GM19463 (cell line): ENCODE results near the gene GTF3C1.
"Not testable (repeated sequence)": the region's sequence is repeated elsewhere in the genome, so short reads cannot be mapped to it uniquely, and the experiment has no call there.

Source experiments
- ATAC-seq: cut with Tn5 transposase; IDR thresholded peaks from one replicate; pipeline ENCODE4 v1.9.1; 2021; ENCODE audit warnings: mild to moderate bottlenecking, moderate library complexity; ENCODE audit not compliant: unreplicated experiment

Gene GTF3C1

DNA sequence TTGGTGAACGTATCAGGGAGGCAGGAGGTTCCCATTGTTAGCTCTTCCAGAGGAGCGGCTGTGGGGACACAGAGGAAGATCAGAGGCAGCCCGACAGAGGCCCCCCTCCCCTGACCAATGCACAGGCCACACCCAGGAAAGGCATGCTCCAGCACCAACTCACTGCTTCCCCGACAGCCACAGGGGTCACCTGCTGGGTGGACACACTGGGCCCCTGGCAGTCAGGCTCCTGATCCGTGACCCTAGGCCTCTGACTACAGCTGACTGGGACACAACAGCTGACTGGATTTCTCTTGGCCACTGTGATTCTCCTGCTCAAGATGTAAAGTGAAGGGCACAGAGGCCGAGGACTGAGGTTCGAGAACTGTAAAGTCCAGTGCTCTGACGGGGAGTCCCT lies 84.2 kb downstream of the GTF3C1 start:
- ATAC-seq, result no peak

DNA sequence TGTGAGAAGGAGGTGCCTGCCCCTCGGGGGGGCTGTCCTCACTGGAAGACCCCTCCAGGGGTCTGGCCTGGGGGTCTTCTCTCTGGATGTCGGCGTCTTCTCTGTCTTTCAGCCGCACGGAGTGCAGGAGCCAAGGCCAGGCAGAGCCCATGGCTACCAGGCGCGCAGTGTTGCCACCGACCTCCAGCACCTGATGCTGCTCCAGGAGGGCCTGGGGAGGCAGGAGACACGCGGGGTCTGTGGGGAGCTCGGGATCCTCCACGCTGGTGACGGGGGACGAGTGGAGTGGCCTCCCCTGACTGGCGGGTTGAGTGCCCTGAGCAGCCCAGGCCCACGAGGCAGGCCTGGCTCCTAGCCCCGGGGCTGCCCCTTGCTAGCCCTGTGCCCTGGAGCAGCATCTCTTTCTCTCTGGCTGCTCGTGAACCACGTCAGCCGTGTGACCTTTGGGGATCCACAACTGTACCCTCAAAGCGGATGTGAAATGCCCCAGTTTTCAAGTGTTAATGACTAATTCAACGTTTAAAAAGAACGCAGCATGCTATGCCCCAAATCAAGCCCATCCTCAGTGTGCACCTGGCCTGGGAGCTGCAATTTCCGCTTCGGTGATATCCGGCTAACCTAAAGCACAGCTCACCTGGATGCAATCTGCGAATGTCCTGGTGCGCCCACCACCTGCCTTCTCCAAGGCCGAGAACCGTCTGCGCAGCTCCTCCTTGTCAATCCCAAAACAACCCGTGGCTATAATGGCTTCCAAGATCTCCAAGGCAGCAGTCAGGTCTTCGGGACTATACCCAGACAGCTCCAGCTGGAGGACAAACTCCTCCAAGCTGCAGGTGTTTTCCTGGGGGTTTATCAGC lies 84.9 kb downstream of the GTF3C1 start:
- no peak for ATAC-seq

DNA sequence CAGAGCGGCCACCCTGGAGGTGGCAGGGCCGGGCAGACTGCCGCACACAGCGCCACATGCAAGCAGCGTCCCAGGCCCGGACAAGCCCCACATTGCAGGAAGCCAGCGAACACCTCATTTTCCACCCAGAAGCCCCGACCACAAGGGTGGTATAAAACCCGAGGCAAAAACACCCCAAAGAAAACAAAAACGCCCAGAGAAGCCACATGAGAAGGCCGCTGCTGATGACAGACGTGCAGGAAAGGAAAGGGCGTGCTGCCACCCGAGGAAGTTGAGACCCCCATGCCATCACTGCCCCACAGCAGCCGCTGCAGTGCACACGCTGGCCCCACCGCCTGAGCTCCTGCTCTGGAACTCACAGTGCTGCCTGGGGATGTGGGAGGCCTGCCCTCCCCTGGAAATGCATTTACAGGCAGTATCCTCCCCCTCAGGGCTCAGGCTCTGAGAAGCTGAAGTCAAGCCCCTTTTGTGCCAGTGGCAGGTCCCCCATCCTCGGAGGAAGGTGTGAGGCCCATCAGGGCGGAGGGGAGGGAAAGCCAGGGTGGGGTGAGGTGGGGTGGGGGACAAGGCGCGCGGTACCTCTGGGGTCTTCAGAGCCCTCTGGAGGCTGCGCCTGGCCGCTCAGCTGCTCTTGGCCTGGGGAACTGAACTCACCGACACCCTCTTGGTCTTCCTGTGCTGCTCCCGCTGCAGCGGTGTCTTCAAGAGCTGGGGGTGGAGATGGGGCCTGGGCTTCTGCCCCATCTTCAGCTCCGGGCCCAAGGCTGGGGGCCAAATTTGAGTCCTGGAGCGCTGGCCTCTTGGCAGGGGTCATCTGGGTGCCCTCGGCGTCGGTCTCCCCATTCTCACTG lies 85.7 kb downstream of the GTF3C1 start:
- no peak for ATAC-seq

DNA sequence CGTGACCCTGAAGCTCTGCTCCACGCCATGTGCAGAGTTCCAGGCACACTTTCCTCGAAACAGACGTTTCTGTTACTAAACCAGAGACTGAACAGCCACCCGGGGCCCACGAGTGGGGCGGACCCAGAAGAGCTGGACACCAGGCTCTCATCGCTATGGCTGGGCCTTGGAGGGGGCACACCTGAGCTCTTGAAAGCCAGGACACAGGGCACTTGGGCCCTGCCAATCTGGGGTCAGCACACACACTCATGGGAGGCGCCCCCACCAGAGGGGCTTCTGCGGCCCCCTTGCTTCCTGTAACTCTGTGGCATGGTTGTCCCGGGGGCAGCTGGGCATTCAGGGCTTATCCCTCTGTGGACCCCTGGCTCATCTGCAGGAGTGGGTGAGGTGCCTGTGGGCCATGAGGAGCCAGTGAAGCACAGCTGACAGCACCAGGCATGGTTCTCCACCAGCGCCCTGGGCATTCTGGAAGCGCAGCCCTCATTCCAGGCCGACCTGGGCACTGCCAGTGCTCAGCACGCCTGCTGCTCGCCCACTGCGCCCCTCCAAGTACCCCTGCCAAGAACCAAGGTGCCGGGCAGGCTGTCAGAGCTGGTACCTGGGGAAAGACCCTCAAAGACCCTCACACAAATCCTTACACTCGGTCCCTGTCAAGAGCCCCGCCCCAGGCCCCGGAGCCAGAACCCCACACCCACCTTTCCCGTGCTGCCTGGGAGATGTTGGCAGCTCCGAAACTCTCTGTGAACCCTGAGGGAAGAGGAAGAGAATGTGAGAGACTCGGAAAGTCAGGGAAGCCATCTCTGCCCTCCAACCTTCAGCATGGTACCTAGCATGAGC lies 86.6 kb downstream of the GTF3C1 start:
- no peak for ATAC-seq

DNA sequence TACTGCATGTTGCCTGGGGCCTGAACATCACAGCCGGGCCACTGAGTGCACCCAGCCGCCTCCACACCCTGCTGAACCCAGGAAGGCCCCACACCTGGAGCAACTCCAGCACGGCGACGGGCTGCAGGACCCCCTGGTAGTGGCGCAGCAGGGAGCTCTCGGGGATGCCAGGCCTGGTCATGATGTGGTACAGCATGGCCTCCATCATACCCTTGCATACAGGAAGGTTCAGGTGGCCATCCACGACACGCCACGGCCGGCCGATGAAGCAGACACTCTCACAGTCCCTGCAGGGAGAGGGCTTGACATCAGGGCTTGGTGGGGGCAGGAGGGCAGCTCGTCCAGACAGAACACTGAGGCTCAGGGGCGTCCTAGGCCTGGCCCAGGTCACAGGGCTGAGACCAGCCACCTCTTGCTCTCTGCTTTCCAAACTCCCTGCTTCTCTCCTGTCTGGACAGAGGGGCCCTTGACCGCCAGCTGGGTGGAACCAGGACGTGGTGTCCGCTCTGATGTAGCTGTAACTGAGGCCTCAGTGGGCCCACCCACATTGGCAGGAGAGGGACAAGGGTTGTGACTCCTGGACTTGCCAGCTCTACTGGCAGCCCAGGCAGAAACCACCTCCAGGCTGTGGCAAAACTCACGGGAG lies 87.4 kb downstream of the GTF3C1 start:
- ATAC-seq, result no peak

DNA sequence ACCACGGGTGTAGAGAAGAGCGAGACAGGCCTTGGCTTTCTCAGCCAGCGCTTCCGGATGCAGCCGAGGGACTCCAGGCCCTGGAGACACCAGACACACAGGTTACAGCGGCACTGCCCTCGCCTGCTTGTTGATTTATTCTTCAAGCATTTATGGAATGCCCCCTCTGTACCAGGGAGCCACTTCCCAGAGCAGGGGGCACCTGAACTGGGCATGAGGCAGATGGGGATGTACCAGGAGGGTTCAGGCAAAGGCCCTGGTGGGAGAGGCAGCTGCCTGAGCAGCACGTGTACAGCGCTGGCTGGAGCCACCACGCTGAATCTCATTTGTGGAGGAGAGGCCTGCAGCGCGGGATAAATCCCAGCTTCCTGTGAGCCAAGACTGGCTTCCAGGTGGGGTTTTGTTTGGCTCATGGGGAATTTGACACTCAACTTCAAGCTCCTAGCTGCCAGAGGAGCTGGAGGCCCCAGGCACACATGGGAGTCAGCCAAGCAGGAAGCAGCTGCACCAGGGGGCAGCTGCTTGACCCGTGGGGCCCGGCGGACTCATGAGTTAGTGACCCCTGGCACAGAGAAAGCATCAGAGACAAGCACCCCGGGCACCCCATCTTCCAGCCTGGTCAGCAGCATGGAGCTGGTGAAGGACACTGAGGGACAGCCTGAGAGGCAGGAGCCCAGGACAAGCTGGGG lies 88.1 kb downstream of the GTF3C1 start:
- ATAC-seq, result no peak

DNA sequence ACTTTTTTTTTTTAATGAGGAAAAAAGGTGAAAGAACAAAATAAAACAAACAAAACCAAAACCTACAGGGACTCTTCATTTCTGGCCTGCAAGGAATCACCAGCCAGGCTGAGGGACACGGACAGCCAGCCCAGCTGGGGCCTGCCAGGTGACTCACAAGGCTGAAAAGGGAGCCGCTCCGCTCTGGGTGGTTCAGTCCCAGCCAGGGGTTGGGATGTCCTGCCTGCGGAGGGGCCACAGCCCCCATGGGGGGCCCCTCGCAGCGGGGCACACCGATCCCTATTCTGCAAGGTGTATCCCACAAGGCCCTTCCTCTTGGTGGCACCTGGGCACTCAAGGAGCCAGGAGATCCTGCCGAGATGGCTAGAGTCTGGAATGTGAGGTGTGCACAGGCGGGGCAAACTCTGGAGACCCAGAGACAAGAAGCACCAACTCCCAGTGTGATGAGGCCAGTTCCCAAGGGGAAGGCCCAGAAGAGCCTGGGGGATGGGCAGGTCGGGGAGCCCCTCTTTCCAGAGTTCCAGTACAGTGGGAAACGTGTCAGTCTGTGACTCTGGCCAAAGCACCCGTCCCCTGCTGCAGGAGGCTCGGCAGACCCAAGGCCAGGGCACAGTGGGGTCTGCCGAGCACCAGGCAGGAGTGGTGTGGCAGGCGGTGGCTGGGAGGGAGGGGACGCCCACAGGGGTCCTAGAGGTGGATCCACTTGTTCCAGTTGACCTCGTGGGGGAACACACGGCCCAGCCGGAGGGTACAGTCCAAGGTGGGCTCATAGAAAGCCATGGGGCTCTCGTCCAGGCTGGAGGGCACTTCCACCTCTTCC lies 88.8 kb downstream of the GTF3C1 start:
- no peak for ATAC-seq

- ATAC-seq, result no peak
Measured at GRCh38 chr16:27460213-27460612, 89.5 kb downstream of the GTF3C1 start.

GRCh38 chr16:27458987-27459688 lies 90.6 kb downstream of the GTF3C1 start:
- no peak for ATAC-seq

GRCh38 chr16:27458258-27458657 lies 91.5 kb downstream of the GTF3C1 start:
- no peak for ATAC-seq

DNA sequence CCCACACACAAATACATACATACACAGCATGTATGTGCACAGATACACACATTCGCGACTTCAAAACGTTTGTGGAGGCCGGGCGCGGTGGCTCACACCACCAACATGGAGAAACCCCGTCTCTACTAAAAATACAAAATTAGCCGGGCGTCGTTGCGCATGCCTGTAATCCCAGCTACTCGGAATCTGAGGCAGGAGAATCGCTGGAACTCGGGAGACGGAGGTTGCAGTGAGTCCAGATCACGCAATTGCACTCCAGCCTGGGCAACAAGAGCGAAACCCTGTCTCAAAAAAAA lies 92.2 kb downstream of the GTF3C1 start:
- ATAC-seq, result not testable (repeated sequence)

DNA sequence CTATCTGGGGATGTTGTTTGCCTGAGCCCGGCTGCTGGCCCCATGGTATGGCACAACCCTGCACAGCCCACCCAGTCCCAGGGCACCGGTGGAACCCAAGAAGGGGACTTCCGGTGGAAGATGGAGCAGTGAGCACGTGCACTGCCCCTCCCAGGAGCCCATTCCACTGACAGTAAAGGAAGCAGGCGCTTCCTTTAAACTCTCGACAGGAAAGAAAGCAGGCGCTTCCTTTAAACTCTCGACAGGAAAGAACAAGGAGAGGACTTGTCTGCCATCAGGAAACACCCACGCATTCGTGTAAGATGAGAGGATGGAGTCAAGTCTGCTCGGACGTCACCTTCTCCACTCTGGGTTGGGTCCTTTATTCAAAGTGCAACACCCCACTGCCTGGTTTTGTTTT lies 94.0 kb downstream of the GTF3C1 start:
- no peak for ATAC-seq

GRCh38 chr16:27453494-27453825 lies 96.3 kb downstream of the GTF3C1 start:
- no peak for ATAC-seq

DNA sequence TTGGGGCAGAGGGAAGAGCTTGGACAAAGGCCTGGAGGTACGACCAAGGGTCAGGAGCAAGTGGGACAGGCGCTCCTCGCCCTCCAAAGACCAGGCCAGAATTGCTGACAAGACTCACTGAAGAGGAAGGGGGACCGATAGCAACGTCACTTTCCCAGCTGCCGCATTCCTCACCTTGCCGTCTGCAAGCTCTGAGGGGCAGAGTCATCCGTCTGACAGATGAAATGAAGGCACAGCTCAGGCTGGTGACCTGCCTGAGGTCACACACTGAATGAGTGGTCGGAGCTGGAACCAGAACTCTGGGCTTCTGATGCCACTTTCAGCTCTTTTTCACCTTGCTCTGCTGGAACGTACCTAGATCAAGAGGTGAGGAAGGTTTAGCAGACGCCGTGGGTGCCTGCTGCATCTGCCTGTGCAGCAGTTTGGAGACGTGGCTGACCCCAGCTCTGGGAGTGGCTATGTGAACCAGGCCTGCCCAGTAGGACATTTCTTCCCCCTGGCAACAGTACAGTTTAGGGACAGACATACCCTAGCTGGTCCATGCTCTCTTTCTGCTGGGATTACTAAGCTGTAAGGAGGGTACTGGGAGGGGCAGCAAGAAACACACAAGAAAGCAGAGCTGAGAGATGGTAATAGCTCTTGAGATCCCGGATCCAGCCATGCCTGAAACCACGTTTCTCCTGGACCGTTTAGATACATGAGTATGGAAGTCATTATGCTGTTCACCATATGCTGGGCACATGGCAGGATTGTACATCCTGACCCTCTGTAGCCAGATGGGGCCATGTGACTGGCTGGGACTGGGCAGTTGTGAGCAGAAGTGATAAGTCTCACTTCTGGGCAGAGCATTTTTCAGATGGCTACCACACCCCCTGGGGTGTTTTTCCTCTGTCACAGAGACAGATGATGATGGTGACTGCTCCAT lies 96.9 kb downstream of the GTF3C1 start:
- no peak for ATAC-seq

GRCh38 chr16:27450196-27450549 lies 99.5 kb downstream of the GTF3C1 start:
- peak; percentile 5 for ATAC-seq

- peak; percentile 43 for ATAC-seq
Measured at GRCh38 chr16:27449434-27450195, 100.1 kb downstream of the GTF3C1 start.
